Measurements from ENCODE around the gene DPYD. TPM values are rescaled to one million over a fixed set of nuclear protein-coding genes. Genes with fewer than 3 reads are reported as not detected.

Gene DPYD
- total RNA-seq, 2 donors from 2014 or later = 9.2 to 17.5 TPM

DNA sequence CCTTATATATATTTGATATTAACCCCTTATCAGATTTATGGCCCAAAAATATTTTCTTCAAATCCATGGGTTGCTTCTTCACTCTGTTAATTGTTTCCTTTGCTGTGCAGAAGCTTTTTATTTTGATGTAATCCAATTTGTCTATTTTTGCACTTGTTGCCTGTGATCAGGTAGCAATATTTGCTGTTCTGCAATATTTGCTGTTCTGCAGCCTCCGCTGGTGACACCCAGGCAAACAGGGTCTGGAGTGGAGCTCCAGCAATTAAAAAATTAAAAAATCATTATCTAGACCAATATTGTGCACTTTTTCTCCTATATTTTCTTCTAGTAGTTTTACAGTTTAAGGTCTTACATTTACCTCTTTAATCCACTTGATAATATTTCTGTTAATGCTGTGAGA is 564.5 kb downstream of the DPYD start:
- Mint-ChIP-seq H3K9me3 (peaks cover 15% of the 10 kb centered on the region), H3K27ac (no peak overlapping the region), H3K4me1 (peaks cover 3% of the 10 kb centered on the region), H3K4me3 (no peak overlapping the region), H3K27me3 (ENCODE audit: insufficient read depth) (no peaks in the 10 kb centered on the region), H3K36me3 (ENCODE audit: low read depth) (peaks cover 2% of the 10 kb centered on the region)
- no peak for DNase-seq
- Histone ChIP-seq H3K36me3 (ENCODE audit: control insufficient read depth, insufficient read depth, low read length) (no peaks in the 10 kb centered on the region), H3K9ac (ENCODE audit: extremely low read depth, low read length, poor library complexity, severe bottlenecking) (no peak overlapping the region), H3K4me1 (ENCODE audit: control insufficient read depth, insufficient read depth, low read length) (no peaks in the 10 kb centered on the region), H3K27me3 (ENCODE audit: control insufficient read depth, insufficient read depth, low read length, poor library complexity, severe bottlenecking) (no peaks in the 10 kb centered on the region), H3K9me3 (ENCODE audit: control insufficient read depth, low read length) (peaks cover 14% of the 10 kb centered on the region), H3K27ac (ENCODE audit: low read depth, low read length) (no peak overlapping the region), H3K4me3 (ENCODE audit: low read length) (no peak overlapping the region)
- WGBS, 2 experiments (ENCODE audit: insufficient coverage in 1 of 2, insufficient read length in 1 of 2) = 89% methylated on average over 1 of the region's 1 CpG; no CpG with 5 or more reads in 1 of the 2 experiments
- TF ChIP-seq, protein P1, sequence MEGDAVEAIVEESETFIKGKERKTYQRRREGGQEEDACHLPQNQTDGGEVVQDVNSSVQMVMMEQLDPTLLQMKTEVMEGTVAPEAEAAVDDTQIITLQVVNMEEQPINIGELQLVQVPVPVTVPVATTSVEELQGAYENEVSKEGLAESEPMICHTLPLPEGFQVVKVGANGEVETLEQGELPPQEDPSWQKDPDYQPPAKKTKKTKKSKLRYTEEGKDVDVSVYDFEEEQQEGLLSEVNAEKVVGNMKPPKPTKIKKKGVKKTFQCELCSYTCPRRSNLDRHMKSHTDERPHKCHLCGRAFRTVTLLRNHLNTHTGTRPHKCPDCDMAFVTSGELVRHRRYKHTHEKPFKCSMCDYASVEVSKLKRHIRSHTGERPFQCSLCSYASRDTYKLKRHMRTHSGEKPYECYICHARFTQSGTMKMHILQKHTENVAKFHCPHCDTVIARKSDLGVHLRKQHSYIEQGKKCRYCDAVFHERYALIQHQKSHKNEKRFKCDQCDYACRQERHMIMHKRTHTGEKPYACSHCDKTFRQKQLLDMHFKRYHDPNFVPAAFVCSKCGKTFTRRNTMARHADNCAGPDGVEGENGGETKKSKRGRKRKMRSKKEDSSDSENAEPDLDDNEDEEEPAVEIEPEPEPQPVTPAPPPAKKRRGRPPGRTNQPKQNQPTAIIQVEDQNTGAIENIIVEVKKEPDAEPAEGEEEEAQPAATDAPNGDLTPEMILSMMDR (conservative IDR thresholded peaks at IDR 0.05) = no peak

DNA sequence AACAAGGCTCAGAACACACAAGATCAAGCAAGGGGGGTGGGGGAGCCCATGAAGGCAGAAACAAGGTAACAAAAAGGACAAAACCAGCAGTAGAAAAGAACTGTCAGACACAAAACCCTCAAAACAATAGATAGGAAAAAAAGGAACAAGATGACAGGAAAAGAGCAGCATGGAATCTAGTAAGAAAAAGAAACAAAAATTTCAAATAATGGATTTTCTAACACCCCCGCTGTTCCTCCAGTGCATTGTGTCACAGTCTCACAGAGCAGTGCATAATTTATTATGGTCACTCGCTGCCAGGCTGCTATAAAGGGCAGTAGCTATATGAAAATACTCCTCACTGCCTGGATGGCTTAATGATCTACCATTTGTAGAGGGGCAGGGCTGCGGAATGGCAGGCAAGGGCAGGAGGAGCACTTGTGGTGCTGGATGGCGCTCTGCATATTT is 567.9 kb downstream of the DPYD start:
- Mint-ChIP-seq H3K27ac (no peak overlapping the region), H3K4me1 (peaks cover 3% of the 10 kb centered on the region), H3K27me3 (ENCODE audit: insufficient read depth) (no peaks in the 10 kb centered on the region), H3K4me3 (no peak overlapping the region), H3K9me3 (peaks cover 11% of the 10 kb centered on the region), H3K36me3 (ENCODE audit: low read depth) (no peaks in the 10 kb centered on the region)
- Histone ChIP-seq H3K27me3 (ENCODE audit: control insufficient read depth, insufficient read depth, low read length, poor library complexity, severe bottlenecking) (no peaks in the 10 kb centered on the region), H3K9ac (ENCODE audit: extremely low read depth, low read length, poor library complexity, severe bottlenecking) (no peak overlapping the region), H3K4me1 (ENCODE audit: control insufficient read depth, insufficient read depth, low read length) (no peaks in the 10 kb centered on the region), H3K36me3 (ENCODE audit: control insufficient read depth, insufficient read depth, low read length) (no peaks in the 10 kb centered on the region), H3K9me3 (ENCODE audit: control insufficient read depth, low read length) (peaks cover 8% of the 10 kb centered on the region), H3K4me3 (ENCODE audit: low read length) (no peak overlapping the region), H3K27ac (ENCODE audit: low read depth, low read length) (no peak overlapping the region)
- DNase-seq = no peak
- 88% methylated on average over 4 of the region's 4 CpGs; no CpG with 5 or more reads in 1 of the 2 experiments for WGBS, 2 experiments (ENCODE audit: insufficient coverage in 1 of 2, insufficient read length in 1 of 2)
- TF ChIP-seq, protein P1 (conservative IDR thresholded peaks at IDR 0.05) = no peak

DNA sequence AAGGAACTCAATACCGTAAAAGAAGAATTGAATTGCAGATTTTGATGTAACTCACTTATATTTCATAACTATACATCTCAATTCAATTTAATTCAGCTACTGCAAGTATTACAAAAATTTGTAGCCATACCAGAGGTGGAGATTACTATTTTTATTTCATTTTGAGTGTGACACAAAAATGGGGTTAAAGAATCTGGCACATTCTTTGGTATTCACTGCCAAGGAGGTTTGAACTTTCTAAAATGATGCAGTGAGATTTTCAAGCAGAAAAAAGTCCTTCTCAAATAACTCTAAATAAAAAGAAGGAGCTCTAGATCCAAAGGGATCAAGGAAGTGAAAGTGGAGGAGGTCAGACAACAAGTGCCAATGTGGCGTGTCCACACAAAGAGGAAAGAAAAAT is 569.0 kb downstream of the DPYD start:
- peaks cover 3% of the 10 kb centered on the region for H3K4me1 Mint-ChIP-seq
- Histone ChIP-seq H3K9me3 (ENCODE audit: control insufficient read depth, low read length) (no peaks in the 10 kb centered on the region), H3K9ac (ENCODE audit: extremely low read depth, low read length, poor library complexity, severe bottlenecking) (no peak overlapping the region), H3K27ac (ENCODE audit: low read depth, low read length) (no peak overlapping the region), H3K4me3 (ENCODE audit: low read length) (no peak overlapping the region), H3K36me3 (ENCODE audit: control insufficient read depth, insufficient read depth, low read length) (no peaks in the 10 kb centered on the region), H3K27me3 (ENCODE audit: control insufficient read depth, insufficient read depth, low read length, poor library complexity, severe bottlenecking) (no peaks in the 10 kb centered on the region), H3K4me1 (ENCODE audit: control insufficient read depth, insufficient read depth, low read length) (no peaks in the 10 kb centered on the region)
- no peak overlapping the region for H3K27ac Mint-ChIP-seq
- DNase-seq = no peak
- peaks cover 2% of the 10 kb centered on the region for H3K9me3 Mint-ChIP-seq
- H3K4me3 Mint-ChIP-seq = no peak overlapping the region
- no peaks in the 10 kb centered on the region for H3K27me3 Mint-ChIP-seq (ENCODE audit: insufficient read depth)
- WGBS, 2 experiments (ENCODE audit: insufficient coverage in 1 of 2, insufficient read length in 1 of 2) = 98 to 100% methylated on average over 1 to 2 of the region's 2 CpGs
- H3K36me3 Mint-ChIP-seq (ENCODE audit: low read depth) = no peaks in the 10 kb centered on the region
- TF ChIP-seq, protein P1 (conservative IDR thresholded peaks at IDR 0.05) = no peak

Data from endodermal cell (in vitro differentiated cells).